IPS-NIHi11 (cell line): ENCODE measurements around the gene ANKRD22.
"Not testable (repeated sequence)": the region's sequence is repeated elsewhere in the genome, so short reads cannot be mapped to it uniquely, and the experiment has no call there.

ENCODE experiments used
- DNase-seq: peaks from one replicate; pipeline ENCODE4 v3.0.0; 2012; ENCODE audit warnings: mixed read lengths, low spot score

The ANKRD22 gene

DNA sequence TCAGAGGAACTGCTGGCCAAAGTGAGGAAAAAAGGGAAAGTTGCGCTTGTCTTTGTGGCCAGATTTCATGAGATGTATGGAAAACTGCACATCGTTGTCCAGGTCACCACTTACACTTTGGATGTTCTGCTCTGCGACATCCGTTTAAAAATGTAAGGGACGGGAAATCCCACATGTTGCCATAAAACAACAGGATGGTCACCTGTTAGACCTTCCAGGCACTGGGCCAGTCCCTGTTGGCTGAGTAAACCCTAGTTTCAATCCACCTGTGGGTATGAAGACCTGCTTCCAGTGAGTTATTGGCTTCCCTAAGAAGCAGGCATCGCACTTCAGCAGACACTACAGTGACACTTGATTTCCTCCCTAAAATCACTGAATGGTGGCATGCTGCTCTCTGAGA lies 25.7 kb upstream of the ANKRD22 start:
- no peak for DNase-seq

DNA sequence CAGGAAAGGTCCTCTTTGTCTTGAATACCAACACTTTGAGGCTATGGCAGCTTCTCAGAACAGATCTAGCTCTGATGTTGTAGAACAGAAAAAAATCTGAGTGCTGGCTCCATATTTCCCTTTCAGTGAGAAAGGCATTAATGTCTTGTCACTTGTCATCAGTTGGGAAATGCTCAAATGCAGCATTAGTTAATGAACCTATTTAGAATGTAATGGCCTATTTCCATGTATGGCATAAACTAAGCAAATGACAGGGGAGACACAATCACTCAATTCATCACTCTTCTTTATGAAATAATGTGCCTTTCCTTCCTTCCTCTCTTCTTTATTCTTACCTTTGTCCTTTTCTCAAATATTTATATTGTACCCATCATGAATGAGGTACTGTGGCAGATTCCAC lies 23.4 kb upstream of the ANKRD22 start:
- DNase-seq = no peak

DNA sequence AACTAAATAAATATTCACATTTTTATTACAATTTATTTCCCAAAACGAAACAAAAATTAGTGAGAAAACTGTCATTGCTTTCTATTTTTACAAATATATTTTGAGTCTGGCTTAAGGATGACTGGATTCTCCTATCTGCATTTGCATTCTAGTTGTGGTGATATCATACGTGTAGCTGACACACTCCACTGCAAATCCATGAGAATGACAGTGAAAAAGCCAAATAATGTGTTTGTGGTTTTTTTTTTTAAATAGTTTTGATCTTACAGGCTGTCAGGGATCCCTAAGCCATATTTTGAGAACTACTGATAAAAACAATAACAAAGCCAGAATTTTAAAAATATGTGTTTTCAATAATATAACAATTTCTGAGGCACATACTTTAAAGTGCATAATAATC lies 22.6 kb upstream of the ANKRD22 start:
- no peak for DNase-seq

DNA sequence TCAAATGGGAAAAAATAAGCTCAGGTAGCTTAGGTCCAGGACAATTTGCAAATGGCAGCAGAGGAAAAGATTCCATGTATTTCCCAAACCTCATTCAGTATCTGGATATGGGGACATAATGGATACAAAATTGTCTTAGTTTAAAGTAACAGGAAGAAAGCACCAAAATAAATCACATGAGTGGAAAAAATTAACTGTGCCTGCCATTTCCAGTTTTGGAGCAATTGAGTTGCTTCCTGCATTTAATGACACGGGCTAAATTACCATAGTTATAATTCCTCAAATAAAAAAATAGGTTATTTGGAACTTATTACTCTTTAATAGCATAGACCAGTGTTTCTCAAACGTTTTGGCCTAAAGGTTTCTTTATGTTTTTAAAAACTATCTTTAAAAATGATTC lies 22.1 kb upstream of the ANKRD22 start:
- no peak for DNase-seq

DNA sequence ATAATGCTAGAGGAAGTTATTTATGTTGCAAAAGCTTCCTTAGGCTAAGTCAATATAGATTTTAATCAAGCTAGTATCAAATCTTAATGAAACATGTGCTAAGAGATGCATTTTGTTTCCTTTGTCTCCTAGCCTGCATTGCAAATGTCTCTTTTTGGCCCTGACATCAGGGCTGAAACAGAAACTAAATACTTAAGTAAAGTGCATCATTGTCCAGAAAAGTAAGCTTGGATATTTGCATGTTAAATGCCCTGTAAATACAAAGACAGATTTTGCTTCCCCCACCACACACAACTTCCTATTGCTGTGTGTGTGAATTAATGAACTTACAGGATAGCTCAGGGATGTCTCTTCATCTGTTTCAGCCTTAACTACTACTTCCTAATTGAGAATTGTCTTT lies 18.4 kb upstream of the ANKRD22 start:
- DNase-seq = no peak

DNA sequence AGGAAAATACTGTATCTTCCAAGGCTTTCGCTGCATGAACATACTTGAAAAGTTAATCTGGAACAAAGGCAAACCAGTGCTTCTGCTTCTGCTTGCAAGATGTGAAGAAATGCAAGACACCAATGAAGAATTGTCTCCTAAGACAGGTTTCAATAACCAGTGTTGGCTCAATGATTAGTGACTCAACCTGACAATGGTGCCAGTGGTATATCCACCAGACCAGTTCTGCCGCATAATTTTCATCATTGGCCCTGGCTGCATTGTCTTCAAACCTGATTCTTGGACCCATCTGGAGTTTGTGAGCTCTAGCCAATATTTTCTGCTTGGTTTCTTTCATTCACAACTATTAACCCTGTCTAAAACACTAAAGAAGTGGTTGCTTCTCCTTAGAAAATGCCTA lies 14.8 kb upstream of the ANKRD22 start:
- DNase-seq = no peak

DNA sequence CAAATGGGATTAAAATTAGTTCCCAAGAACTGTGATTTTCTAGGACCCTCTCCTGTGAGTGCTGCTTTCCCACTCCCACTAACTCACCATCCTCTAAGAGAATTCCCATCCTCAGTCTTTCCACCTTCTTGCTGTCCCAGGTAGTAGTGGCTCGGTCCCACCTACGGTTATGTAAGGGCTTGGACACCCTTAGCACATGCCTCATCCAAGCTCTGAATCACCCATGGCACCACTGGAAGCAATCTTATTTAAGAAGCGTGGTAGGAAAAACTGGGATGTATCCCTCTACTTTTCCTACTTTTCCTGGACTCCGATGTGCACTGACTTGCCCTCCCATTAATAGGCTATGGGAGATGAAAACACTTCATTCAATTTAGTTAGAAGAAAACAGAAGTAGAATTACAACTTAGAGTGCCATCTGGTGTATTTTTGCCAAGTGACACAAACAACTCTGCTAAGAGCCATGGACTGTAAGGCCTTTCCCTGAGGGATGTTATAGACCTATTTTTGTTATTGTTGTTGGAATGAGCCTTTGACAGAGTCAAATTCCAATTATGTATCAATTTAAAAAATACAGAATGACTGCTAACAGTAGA lies 13.7 kb upstream of the ANKRD22 start:
- no peak for DNase-seq

DNA sequence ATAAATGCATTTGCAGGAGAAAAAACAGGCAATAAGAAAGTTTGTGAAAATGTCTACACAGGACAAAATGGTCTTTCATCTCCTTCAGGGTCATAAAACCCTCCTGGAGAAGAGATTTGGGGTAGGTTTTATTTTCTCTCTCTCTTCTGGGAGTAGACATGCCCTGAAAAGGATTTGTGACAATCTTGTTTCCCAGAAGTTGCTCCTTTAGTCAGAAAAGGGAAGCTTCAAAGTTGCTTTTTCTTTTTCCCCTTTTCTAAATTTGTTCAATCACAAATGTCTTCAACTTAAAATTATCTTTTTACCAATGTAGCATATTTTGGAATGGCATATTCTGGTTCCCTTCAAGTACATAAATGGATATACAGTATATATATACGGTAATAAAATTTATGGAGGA lies 9.4 kb upstream of the ANKRD22 start:
- DNase-seq = no peak

DNA sequence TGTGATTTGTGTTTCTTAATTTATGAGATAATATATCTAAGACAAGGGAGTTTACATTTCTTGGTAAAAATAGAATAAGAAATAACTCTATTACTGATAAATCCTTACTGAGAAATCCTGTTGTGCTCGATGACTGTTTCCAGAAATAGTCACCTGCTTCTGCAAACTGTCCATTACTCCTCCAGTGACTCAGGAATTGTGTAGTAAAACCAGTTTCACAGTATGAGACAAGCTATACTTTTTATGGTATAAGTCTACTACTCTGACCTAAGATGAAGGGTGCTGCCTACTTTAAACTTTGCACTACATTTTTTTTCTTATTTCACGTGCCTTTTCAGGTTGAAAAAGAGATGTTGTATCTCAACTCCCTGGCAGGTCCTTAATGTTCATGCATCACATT lies 6.8 kb upstream of the ANKRD22 start:
- DNase-seq = no peak

DNA sequence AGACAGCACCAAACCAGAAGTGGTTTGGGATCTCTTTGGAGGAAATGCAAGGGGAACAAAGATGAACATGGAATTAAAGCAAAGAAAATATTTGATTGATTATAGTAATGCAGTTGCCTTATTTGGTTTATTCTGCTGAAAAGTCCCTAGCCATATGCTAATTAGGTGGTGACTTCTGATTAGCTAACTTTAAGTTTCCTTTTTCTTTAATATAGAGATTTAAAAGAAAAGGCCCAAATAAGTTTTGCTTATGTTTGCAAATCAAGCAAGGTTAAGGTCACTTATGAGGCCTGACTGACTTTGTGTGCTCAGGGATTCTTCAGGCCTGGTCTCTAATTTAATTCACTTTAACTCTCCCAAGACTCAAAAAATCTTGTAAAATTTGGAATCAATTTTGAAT lies 6.2 kb upstream of the ANKRD22 start:
- DNase-seq = no peak

DNA sequence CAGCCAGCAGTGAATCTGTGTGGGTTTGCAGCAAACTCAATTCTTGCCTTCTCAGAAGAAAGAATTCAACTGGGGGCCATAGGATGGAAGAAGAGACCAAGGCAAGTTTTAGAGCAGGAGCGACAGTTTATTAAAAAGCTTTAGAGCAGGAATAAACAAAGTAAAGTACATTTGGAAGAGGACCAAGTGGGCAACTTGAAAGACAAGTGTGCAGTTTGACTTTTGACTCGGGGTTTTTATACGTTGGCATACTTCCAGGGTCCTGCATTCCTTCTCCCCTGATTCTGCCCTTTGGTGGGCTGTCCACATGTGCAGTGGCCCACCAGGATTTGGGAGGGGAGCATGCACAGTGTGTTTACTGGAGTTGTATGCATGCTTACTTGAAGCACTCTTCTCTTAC lies 3.0 kb upstream of the ANKRD22 start:
- DNase-seq = no peak

DNA sequence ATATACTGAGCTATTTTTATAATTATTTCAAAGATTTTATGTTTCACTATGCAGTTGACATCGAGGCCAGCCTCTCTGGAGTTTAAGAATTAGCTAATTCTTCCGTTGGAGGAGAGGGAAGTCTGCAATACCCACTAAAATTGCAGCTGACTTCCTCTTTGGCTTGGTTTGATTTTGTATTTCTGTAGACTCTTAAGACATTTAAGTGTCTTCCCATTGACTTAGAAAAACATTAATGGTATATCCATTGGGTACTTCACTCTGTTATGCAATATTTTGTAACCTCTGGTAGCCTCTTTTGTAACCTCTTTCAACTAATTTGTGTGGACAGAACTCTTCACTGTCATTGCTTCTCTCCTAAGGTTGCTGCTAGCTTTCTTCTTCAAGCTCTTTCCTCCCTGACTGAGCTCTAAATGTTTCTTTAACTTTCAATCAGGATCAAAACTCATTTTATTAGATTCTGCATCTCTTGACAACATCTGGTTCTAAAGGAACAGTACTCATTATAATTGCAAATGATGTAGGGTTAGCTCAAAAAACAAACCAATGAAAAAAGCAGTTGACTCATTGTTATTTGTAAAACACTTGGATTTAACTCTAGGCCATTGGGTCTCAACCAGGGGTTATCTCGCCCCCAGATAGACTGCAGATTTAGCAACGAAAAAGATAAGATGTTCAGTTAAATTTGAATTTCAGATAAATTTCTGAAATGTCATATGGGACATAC lies 1.7 kb upstream of the ANKRD22 start:
- no peak for DNase-seq

DNA sequence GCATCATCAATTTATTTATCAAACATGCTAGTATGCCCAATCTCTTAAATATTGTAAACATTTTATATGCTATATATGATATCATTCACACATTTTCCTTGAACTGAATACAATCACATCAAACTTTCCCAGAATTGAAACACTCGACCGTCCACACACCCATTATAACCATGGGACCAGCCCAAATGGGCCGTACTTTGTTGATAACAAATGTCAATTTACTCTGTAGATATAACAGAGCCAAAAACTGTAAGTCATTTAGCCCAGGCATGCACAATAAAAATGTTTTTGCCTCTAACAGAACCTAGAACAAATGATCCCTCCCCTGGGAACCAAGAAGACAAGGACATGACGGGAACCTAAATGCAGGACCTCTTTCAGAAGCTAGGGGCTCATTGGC lies 683 bp upstream of the ANKRD22 start:
- no peak for DNase-seq

DNA sequence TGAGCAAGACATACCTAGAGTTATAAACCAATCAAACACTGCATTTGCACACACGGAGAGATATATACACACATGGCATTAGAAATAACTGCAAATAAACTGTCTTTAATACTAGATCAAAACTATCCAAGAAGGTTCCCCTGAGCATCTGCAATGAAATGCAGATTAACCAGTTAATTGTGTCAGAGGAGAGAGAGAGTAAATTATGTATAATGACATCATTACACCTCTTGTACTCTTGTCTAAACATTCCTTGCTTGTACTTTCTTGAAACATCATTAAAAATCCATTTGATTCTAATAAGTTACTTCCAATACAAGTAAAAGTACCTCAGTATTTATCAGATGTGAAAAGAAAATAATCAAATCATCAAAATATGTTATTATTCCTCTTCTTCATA lies 932 bp downstream of the ANKRD22 start:
- DNase-seq = no peak

DNA sequence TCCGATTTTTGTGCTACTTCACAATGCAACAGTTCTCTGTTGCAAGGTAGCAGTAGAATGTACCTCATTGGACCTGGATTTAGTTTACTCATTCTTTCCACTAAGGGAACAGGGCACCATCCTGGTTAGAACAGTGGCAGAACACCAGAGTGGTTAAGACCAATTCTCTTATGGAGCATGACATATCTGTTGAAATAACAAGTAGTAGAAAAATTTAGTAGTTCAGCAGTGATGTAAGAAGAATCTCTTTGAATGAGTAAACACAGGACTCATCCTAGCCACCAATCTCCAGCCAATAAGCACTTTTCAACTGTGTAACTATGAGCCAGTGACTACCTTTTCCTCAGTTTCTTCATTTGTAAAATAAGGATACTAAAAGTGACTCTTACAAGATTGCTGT lies 2.4 kb downstream of the ANKRD22 start:
- no peak for DNase-seq

DNA sequence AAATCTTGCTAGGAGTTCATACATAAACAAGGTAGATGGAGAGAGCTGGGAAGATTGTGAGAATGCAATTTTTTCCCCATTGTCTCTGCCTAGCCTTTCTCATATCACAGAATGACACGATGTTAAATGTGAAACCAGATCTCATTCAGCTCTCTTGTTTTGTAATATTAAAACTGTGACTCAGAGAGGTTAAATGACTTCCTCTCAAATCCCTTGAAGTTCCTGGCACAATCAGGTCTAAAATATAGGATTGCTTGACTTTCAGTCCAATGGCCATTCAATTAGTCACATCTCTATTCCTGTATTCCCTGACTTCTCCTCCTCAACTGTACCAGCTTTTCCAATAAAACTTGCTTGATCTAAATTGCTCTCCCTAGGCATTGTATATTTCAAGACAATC lies 3.1 kb downstream of the ANKRD22 start:
- DNase-seq = no peak

DNA sequence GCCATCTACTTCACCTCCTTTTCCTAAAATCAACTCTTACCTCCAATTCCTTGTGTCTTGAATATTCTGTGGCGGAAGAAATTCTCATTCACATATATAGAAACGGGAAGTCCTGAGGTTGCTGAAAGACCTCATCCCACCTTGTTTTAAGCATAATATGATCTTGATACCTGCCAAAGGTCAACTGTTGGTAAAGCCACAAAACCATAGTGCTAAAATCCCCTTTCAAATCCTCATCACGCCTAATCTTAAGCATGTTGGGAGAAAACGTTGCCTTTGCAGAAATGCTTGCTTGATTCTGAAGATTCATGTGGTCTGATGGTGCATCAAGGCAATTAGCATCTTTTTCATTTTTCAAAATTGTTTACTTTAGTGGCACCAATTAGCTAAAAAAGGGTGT lies 8.5 kb downstream of the ANKRD22 start:
- DNase-seq = no peak

DNA sequence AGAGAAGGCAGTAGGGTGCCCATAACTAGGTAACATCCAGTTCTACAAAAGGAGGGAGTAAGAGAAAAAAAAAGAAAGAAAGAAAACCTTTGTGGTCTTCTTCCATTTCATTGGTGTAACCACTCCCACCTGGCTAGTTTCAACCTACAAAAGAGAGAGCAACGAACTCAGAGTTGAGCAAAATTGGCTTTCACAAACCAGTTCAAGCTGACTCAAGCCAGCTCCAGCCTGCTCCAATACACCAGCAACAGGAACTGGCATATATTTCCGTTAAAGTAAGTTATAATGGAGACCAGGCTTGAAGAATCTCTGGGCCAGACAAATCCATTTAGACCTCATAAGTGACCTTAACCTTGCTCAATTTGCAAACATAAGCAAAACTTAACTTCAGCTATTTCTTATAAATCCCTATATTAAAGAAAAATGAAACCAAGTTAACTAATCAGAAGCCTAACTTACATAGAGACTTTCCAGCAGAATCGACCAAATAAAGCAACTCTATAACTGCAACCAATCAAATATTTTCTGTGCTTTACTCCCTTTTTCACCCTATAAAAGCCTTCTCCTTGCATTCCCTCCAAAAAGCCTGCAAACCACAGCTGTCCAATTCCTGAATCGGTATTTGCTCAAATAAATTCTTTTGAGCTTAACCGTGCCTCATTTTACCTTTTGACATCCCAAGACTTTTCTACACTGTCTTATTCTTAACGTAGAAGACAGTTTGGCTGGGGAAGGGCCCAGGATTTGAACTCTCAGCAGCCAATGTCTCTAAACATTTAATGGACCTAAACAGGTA lies 10.1 kb downstream of the ANKRD22 start:
- DNase-seq = no peak

DNA sequence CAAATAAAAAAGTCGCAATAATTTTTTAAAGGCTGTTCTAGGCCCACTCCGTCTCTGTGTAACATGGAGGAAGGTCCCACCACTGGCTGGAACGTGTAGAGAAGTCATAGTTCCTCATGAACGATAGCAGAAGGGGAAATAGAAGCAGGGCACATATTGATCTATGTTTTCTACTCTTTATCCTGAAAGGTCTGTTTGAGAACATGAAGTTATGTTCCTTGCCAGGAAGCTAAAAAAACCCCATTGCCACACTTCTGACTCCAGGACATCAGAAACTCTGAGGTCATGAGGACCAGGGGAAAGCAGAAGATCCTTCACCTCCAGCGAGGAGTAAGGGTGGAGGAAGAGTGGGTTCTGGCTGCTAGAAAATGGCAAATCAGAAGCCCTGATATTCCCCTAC lies 10.8 kb downstream of the ANKRD22 start:
- DNase-seq = no peak

DNA sequence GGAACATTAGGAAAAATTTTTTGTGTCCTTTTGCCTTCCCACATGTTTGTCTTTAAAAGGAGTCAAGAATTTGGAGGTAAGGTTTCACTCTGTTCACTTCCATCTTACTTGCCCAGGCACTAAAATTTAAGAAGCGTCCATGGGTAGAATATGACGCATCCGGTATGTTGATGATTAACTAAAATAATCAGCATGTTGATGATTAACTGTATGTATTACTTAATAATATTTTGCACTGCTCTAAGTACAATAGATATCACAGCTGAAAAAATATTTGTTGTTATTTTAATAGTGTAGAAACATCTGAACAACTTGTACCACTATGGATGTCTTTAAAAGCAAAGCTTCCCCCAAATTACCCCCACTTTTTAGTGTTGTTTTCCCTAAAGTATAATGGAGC lies 11.5 kb downstream of the ANKRD22 start:
- no peak for DNase-seq

DNA sequence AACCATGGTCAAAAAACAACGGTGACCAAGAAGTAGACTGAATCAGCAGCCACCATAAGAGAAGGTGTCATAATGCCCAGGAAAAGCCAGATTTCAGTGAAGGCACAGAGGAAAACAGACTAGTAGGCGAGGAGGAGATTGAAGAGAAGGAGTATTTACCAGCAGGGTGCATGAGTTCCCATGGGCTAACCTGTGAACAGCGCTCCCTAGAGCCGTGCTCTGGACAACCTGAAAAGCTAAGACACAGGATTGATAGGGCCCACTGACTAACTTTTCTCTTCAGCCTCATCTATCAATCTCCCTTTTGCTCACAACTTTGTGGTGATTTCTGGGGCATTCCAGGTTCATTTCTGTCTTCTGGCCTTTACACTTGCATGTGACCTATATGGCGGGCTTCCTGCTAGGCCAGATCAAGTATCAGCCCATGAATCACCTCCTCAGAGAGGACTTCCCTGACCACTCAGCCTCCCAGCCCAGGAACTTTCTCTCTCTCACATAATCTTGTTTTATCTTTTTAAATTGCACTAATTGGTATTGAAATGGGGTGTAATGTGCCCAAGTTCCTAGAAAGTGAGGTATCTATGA lies 12.8 kb downstream of the ANKRD22 start:
- DNase-seq = no peak

DNA sequence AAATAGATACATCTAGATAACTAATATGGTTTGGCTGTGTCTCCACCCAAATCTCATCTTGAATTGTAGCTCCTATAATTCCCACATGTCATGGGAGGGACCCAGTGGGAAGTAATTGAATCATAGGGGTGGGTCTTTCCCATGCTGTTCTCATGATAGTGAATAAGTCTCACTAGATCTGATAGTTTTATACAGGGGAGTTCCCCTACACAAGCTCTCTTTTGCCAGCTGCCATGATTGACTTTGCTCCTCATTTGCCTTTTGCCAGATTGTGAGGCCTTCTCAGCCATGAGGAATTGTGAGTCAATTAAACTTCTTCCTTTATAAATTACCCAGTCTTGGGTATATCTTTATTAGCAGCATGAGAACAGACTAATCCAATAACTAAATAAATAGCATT lies 14.0 kb downstream of the ANKRD22 start:
- not testable (repeated sequence) for DNase-seq

DNA sequence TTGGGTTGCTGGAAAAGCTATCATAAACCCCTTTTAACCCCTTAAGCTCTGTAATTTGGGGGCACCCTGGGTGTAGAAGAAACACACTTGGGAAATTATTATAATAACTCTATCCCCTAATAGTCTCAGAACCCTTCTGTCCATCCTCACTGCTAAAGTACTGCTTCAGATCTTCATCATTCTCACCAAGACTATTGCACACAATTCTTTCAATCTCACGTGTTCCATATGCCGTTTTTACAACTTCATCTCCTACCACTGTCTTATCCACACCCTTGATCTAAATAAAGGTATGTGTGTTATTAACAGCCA lies 15.8 kb downstream of the ANKRD22 start:
- no peak for DNase-seq
